Activated CD8-positive, alpha-beta memory T cell treated with anti-CD3 and anti-CD28 coated beads for 4 hours (primary cell): ENCODE results near the gene PDE6C.

Experiments
- DNase-seq, 2 donors: peaks; one replicate each; pipeline ENCODE4 v3.0.0-alpha.2; 2020; ENCODE audit warnings: low read depth in 2 of 2

Gene PDE6C

GRCh38 chr10:93702210-93703001, 90.1 kb downstream of the PDE6C start, which contains the start of gene FRA10AC1:
TSS of gene FRA10AC1 (minus strand) at chr10:93702592. CDS start at chr10:93700106, 2,486 bp downstream.
- DNase-seq = peak; percentile 79 to 83

- DNase-seq = no peak
These were observed 90.7 kb downstream of the PDE6C start for GRCh38 chr10:93703066-93703465.

- DNase-seq = no peak
These were observed 91.5 kb downstream of the PDE6C start for GRCh38 chr10:93703841-93704240.

- no peak for DNase-seq
These were observed 92.1 kb downstream of the PDE6C start for GRCh38 chr10:93704451-93704850.

DNA sequence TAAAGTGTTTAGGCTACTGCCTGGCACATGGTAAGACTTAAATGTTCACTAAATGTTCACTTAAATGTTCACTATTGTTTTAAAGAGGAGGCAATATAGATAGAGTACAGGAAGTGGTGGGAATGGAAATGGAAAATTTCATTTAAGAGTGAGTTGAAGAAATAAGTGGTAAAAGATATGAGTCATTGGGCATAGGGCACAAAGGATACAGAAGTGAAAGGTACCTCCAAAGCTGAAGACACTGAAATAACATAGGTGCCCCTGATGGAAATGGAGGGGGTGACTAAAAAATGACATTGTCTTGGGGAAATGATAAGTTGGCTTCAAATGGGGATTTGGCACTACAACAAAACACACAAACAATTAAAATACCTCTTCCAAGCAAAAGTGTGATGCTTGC, 95.3 kb downstream of the PDE6C start:
- DNase-seq = no peak

DNA sequence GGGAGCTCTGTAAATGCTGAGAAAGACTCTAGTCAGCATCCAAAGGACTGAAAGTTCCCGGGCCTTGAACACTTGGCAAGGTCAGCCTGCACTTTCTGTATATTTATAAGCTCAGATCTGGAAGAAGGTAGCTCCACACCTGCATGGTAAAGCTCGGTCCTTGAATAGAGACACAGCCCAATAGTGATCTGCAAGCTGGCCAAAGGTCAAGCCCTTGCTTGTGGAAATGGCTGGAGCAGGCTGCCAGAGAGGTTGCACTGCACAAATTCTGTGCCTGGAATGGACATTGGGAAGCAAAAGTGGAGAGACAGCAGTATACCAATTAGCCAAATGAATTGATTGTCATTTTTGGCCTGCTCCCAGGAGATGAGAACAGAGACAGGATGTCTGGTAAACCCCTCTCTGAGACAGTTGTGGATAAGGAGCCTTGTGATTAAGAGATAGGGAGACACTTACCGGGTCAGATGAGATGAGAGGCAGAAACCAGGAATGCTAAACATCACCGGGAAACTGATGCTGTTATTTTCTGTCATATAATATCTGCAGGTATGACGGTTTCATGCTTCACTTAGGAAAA, 98.1 kb downstream of the PDE6C start:
- no peak for DNase-seq

DNA sequence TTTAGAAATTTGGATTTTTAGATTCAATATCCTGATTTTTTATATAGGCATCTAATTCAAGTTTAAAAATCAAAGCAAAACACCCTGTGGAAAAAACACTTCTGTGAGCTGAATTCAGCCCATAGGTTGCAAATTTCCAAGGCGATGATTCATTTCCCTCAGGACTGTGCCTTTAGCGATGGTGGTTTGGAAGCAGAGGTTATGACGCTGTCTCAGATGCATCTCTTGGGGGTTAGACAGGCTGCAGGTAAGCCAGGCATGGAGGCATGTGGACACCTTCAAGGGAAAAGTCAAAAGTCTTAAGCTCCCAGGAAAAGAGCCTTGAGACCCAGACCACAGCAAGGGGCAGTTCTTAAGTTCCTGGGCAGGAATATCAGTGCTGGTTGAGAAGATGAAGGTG, 99.6 kb downstream of the PDE6C start:
- no peak for DNase-seq

- DNase-seq = no peak
These were observed 100.3 kb downstream of the PDE6C start for GRCh38 chr10:93712593-93712992.

- DNase-seq = no peak
These were observed 103.0 kb downstream of the PDE6C start for GRCh38 chr10:93715345-93715744.
